Inflammatory macrophage treated with lipopolysaccharide for 1 hour (primary cell): ENCODE measurements around the gene MUCL3.
A peak's percentile ranks its signal among the peaks of the same experiment; 100 is the strongest.
"Not testable (repeated sequence)": the region's sequence is repeated elsewhere in the genome, so short reads cannot be mapped to it uniquely, and the experiment has no call there.

Experiments used
- DNase-seq, 2 donors: peaks; one replicate each; pipeline ENCODE4 v3.0.0-alpha.2; 2020 to 2022

MUCL3 gene

DNA sequence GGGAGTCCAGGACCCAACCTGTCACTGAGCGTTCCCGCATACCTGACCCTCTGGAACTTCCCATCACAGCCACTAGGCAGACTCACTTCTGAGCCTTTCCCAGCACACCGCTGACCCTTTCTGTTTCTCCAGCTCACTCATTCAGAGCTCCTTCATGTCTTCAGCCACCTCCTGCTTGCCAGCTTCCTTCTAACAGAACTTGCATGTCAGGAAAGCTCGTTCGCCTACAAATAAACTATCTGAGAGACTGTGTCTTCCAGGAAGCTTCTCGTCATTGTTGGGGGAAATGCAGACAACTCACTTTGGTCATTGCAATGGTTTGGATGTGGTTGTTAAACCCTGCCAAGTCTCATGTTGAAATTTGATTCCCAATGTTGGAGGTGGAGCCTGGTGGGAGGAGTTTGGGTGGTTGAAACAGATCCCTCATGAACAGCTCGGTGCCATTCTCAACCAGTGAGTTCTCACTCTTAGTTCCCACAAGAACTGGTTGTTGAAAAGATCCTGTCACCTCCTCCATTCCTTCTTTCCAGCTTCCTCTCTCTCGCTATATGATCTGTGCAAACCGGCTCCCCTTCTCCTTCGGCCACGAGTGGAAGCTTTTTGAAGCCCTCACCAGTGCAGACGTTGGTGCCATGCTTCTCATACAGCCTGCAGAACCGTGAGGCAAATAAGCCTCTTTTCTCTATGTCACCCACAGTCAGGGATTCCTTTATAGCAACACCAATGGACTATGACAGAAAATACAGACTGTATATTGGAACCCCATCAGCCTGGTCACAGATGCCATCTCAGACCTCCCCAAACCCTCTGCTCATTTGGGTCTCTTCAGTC is 41.4 kb downstream of the MUCL3 start:
- no peak for DNase-seq

DNA sequence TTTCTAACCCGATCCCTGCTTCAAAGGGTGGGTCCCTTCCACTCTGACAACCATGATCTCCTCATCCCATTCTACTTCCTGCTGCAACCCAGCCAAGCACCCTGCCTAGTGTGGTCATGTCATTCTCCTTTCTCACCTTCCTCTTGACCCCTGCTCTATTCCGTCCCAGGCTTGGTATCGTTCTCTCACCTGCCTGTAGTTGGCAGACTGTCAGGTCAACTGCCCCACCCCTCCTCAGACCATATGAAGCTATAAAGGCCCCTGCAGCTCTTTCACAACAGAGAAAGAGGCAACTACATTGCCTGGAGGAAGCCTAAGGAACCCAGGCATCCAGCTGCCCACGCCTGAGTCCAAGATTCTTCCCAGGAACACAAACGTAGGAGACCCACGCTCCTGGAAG is 42.7 kb downstream of the MUCL3 start, which contains the start of gene MUC21:
Gene MUC21 (plus strand): TSS at position 280 of the 400 bp plus-strand sequence. CDS start 241 bp downstream, outside the sequence.
- no peak for DNase-seq

DNA sequence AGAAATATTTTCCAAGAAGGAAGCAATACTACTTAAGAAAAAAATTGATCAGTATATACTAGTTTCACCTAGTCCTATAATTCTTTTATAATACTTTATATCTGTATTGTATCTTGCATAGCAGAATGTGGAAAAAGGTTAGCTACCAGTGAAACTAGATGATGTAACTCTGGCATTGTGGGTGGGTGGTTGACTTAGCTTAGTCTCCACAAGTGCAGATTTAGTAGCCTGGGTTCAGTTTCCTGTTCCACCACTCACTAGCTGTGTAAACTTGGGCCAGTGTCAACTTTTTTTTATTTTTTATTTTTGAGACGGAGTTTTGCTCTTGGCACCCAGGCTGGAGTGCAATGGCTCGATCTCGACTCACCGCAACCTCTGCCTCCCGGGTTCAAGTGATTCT is 44.7 kb downstream of the MUCL3 start:
- DNase-seq, result peak; percentile 44 to 54

DNA sequence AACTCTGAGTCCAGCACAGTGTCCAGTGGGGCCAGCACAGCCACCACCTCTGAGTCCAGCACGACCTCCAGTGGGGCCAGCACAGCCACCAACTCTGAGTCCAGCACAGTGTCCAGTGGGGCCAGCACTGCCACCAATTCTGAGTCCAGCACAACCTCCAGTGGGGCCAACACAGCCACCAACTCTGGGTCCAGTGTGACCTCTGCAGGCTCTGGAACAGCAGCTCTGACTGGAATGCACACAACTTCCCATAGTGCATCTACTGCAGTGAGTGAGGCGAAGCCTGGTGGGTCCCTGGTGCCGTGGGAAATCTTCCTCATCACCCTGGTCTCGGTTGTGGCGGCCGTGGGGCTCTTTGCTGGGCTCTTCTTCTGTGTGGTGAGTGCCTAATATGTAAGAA is 46.5 kb downstream of the MUCL3 start:
- DNase-seq, result no peak

DNA sequence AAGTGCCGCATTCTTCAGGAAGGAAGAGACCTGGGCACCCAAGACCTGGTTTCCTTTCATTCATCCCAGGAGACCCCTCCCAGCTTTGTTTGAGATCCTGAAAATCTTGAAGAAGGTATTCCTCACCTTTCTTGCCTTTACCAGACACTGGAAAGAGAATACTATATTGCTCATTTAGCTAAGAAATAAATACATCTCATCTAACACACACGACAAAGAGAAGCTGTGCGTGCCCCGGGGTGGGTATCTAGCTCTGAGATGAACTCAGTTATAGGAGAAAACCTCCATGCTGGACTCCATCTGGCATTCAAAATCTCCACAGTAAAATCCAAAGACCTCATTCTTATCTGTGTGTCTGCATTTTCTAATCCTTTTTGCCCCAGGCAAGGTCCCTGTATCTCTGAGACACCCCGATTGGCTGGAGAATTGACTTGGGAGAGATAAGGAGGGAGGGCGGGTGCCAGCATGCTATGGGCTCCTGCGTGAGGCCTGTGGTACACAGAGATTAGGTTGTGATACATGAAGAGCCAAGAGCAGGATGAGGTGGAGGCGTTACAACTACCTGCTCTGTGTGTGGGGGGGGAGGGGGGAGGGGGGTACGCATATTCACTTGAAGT is 47.5 kb downstream of the MUCL3 start:
- DNase-seq, result no peak

DNA sequence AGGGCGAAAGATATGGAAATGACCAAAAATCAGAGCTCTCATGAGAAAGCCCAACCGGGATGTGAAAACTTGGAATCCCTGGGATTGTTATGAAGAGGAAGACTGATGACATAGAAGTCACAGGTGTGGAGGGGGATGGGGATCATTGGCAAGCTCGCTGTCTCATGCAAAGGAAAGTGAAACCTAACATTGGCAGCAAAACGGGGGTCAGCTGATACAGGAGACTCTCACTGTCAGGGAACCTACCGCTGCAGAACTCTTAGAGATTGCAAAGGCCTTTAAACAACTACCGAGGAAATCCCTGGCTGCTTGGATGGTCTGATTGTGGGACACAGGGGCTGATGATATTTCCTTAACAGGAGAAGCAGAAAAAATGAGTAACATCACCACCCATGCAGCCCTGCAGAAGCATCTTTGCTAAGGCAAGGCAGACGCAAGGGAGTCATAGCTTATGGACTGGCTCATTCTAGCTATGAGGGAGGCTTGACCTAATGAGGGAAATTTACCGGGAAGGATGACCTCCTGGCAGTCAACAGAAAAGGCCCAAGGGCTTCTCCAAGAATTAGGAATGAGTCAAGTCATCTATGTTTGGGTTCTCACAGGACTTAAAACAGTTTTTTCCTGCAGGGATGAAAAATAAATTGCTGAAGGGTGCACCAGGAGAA is 49.8 kb downstream of the MUCL3 start:
- DNase-seq, result no peak

DNA sequence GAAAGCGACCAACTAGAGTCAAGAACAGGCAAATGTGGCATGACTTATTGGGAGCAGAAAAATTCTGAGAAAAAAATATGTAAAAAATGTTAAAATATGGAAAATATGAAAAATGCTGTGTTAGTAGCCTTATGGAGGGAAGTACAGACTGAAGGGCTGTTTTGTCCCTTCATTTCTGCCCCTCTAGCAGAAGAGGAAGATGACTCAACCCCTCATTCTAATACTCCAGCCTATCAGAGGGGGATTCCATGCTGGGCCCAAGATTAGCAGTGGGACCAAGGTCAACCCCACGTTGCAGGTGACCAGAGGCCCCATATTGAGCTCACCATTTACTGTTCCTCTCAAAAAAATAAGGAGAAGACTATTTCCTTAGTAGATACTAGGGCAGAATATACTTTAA is 51.1 kb downstream of the MUCL3 start:
- DNase-seq, result no peak

DNA sequence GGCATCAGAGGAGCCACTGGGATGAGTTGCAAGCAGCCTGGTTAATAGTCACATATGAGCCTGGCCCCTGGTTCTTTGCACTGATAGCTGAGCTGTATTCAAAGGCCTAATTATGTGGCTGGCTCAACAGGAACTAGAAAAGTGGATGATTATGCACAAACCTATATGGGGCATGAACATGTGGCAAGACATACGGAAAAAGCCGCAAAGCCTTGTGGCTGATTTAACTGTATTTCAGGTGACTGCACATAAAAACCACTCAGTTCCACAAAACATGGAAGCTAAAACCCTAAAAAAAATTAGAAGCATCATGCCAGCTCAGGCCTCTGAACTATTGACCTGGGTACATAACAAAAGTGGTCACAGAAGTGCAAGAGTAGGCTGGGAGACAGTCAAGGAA is 56.5 kb downstream of the MUCL3 start:
- DNase-seq, result no peak

DNA sequence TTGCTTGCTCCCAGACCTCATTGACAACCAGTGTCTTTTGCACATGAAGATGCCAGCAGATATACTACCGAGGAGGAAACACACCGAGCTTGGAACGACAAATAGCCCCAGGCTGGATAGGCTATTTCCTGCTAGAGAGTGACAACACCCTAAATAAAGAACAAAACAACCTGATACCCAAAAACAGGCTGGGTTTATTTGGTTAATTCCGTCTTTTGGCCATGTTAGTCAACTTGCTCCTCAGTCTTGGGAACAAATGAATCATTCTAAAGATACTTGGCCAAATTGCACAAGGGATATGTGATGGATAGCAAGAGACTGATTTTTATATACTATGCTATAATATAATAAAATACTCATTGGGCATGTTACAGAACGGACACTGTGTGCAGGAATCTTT is 58.0 kb downstream of the MUCL3 start:
- DNase-seq, result no peak

DNA sequence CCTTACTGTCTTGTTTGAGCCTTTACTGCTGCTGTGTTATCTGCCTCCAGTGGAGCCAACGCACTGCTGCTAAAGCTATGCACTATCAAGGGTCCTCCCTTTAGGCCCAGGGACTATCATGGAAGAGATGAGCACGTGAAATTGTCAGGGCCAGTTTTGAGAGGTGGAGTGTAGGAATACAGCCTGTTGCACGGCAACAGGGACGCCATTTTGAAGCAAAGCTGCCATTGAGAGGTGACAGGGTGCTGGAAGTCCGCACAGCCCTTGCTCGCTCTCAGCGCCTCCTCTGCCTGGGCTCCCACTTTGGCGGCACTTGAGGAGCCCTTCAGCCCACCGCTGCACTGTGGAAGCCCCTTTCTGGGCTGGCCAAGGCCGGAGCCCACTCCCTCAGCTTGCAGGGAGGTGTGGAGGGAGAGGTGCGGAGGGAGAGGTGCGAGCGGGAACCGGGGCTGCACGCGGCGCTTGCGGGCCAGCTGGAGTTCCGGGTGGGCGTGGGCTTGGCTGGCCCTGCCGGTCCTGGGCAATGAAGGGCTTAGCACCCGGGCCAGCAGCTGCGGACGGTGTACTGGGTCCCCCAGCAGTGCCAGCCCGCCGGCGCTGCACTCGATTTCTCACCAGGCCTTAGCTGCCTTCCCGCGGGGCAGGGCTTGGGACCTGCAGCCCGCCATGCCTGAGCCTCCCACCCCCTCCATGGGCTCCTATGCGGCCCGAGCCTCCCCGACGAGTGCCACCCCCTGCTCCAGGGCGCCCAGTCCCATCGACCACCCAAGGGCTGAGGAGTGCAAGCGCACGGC is 59.5 kb downstream of the MUCL3 start:
- not testable (repeated sequence) for DNase-seq

DNA sequence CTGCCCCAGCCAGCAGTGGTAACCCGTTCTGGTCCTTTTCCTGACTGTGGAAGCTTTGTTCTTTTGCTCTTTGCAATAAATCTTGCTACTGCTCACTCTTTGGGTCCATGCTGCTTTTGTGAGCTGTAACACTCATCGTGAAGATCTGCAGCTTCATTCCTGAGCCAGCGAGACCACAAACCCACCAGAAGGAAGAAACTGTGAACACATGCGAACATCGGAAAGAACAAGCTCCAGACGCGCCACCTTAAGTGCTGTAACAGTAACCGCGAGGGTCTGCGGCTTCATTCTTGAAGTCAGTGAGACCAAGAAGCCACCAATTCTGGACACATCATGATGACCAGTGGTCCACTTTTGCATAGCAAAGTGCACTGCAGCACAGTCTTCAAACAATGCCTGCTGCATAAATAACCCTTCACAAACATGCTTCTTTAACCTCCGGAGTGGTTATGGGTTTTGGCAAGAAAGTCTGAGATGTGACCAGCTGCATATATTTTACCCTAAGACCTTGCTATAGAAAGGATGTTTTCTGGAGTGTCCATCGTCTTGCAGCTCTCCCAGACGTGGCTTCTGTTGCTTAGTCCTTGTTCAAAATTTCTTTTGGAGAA is 60.6 kb downstream of the MUCL3 start:
- no peak for DNase-seq

DNA sequence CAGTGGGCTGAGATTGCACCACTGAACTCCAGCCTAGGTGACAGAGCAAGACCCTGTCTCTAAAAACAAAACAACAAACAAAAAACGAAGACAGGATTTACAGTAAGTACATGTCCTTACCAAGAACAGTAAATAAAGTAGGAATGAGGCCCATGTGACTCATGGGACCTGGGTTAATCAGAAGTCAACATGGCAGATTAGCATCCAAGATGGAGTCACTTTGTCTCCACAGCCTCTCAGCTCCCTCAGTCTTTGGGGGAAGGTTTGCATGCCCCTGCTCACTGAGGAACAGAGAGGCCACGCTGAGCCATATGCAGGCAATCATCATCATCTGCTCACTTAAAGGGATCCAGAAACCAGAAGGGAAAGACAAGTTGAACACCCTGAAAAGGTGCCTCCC is 61.7 kb downstream of the MUCL3 start:
- no peak for DNase-seq
